ENCODE measurements around the gene AHI1.

GRCh38 chr6:135499441-135500340, 2.2 kb upstream of the AHI1 start:
- TF ChIP-seq CTCF (conservative IDR thresholded peaks at IDR 0.05; ENCODE audit: low read length) (no peak), EZH2phosphoT487 (IDR thresholded peaks at IDR 0.05; ENCODE audit: borderline replicate concordance, low read depth, low read length) (no peak)
